HepG2 (cell line): ENCODE measurements around the gene ATP7B. TPM values are rescaled to one million over a fixed set of nuclear protein-coding genes. Genes with fewer than 3 reads are reported as not detected.

Experiments
- AGO1 ChIP-seq: fragments of 200-400 bp; formaldehyde crosslinking; IDR thresholded peaks from 2 replicates; pipeline ENCODE4 v1.6.1; 2017; ENCODE audit warnings: mild to moderate bottlenecking, low read depth, low read length, moderate library complexity; ENCODE audit not compliant: poor library complexity, severe bottlenecking
- ARID3A ChIP-seq: IDR thresholded peaks from 2 replicates; pipeline ENCODE4 v1.6.1; 2012; ENCODE audit warnings: low read depth, low read length, improper control_type of control experiment
- ATF5 ChIP-seq: sonication (generic); formaldehyde crosslinking; IDR thresholded peaks from 2 replicates; pipeline ENCODE4 v1.4.0; 2020; ENCODE audit warnings: mild to moderate bottlenecking, low read depth, missing genetic modification reagents
- CBX1 ChIP-seq: IDR thresholded peaks from one replicate; pipeline ENCODE4 v1.6.1; 2016; ENCODE audit warnings: antibody characterized with exemption, low read depth
- CHD4 ChIP-seq: fragments of 200-600 bp; sonication (generic); IDR thresholded peaks from 2 replicates; pipeline ENCODE4 v1.7.0; 2017; ENCODE audit warnings: mild to moderate bottlenecking, low read length, borderline replicate concordance
- KLF16 ChIP-seq, 2 experiments: sonication (generic) in 1 of 2; formaldehyde crosslinking in 1 of 2; IDR thresholded peaks; 2 replicates each; pipeline versions ENCODE4 v1.6.1 to v1.8.0; 2016 to 2023; ENCODE audit warnings: missing genetic modification reagents in 2 of 2, missing compliant biosample characterization in 1 of 2
- MATR3 ChIP-seq: sonication (generic); formaldehyde crosslinking; IDR thresholded peaks from 2 replicates; pipeline ENCODE4 v1.4.0; 2020; ENCODE audit warnings: missing genetic modification reagents
- NCOR1 ChIP-seq: fragments of 200-600 bp; sonication (generic); IDR thresholded peaks from 2 replicates; pipeline ENCODE4 v1.7.0; 2017; ENCODE audit warnings: antibody characterized with exemption, low read length, borderline replicate concordance
- PHB2 ChIP-seq: fragments of 450-650 bp; IDR thresholded peaks from 2 replicates; pipeline ENCODE4 v1.6.1; 2018; ENCODE audit not compliant: partially characterized antibody
- PHF21A ChIP-seq: sonication (generic); formaldehyde crosslinking; IDR thresholded peaks from 2 replicates; pipeline ENCODE4 v1.5.0; 2020; ENCODE audit warnings: mild to moderate bottlenecking, missing genetic modification reagents
- PRPF4 ChIP-seq: fragments of 200-400 bp; formaldehyde crosslinking; IDR thresholded peaks from 2 replicates; pipeline ENCODE4 v1.6.1; 2016; ENCODE audit warnings: low read length, low read depth; ENCODE audit not compliant: poor library complexity, severe bottlenecking
- RNF219 ChIP-seq: sonication (generic); formaldehyde crosslinking; IDR thresholded peaks from 2 replicates; pipeline ENCODE4 v1.5.0; 2020; ENCODE audit warnings: mild to moderate bottlenecking, missing genetic modification reagents
- SNRNP70 ChIP-seq: fragments of 200-400 bp; formaldehyde crosslinking; IDR thresholded peaks from 2 replicates; pipeline ENCODE4 v1.6.1; 2017; ENCODE audit warnings: mild to moderate bottlenecking, low read depth, low read length, moderate library complexity
- SRSF1 ChIP-seq: fragments of 200-400 bp; formaldehyde crosslinking; optimal IDR thresholded peaks from 2 replicates; pipeline ENCODE3; 2017; ENCODE audit warnings: mild to moderate bottlenecking, low read depth, low read length, moderate library complexity
- TCF7 ChIP-seq: sonication (generic); IDR thresholded peaks from 2 replicates; pipeline ENCODE4 v1.6.1; 2016; ENCODE audit warnings: antibody characterized with exemption, low read depth
- THYN1 ChIP-seq: sonication (generic); formaldehyde crosslinking; IDR thresholded peaks from 2 replicates; pipeline ENCODE4 v1.8.1; 2023; ENCODE audit warnings: low read depth, mild to moderate bottlenecking, moderate library complexity, missing genetic modification reagents, borderline replicate concordance
- ZBTB37 ChIP-seq: sonication (generic); formaldehyde crosslinking; IDR thresholded peaks from 2 replicates; pipeline ENCODE4 v1.4.0; 2020; ENCODE audit warnings: mild to moderate bottlenecking, missing genetic modification reagents
- ZNF432 ChIP-seq: sonication (generic); formaldehyde crosslinking; IDR thresholded peaks from 2 replicates; pipeline ENCODE4 v1.5.0; 2020; ENCODE audit warnings: missing genetic modification reagents, mild to moderate bottlenecking, borderline replicate concordance
- ZNF546 ChIP-seq: sonication (generic); formaldehyde crosslinking; conservative IDR thresholded peaks from 2 replicates; pipeline ENCODE4 v1.8.1; 2023; ENCODE audit warnings: mild to moderate bottlenecking, missing genetic modification reagents
- ZNF577 ChIP-seq: sonication (generic); formaldehyde crosslinking; IDR thresholded peaks from 2 replicates; pipeline ENCODE4 v1.4.0; 2020; ENCODE audit warnings: mild to moderate bottlenecking, low read depth, missing genetic modification reagents, borderline replicate concordance
- ZNF841 ChIP-seq: sonication (generic); formaldehyde crosslinking; IDR thresholded peaks from 2 replicates; pipeline ENCODE4 v1.8.1; 2023; ENCODE audit warnings: missing genetic modification reagents, borderline replicate concordance
- polyA plus RNA-seq, 8 experiments: library from polyadenylated mRNA; depleted of rRNA in 3 of 8; stranded (reverse) in 7 of 8; unstranded in 1 of 8; fragments of >200 nt; fragmentation: Illumina TruSeq in 4 of 8; extraction: Trizol in 4 of 8; gene quantifications; 2 replicates each; pipeline versions ENCODE4 v1.2.1 to v1.2.3, GENCODE V29; 2011 to 2016; ENCODE audit warnings: low read depth in 4 of 8, missing spikeins in 1 of 8, mixed read lengths in 1 of 8; ENCODE audit not compliant: insufficient read depth in 1 of 8
- total RNA-seq, 5 experiments: library from RNA; depleted of rRNA; stranded (reverse); fragments of >200 nt; fragmentation: Illumina TruSeq; extraction: Trizol; gene quantifications; 2 replicates each; pipeline ENCODE4 v1.2.3, GENCODE V29; 2016; ENCODE audit warnings: low read depth in 1 of 5
- TF ChIP-seq, protein P1 (sequence below): IDR thresholded peaks from 2 replicates; pipeline ENCODE4 v1.6.1; 2016; ENCODE audit warnings: missing compliant biosample characterization, missing genetic modification reagents, borderline replicate concordance

ATP7B gene
- total and polyA plus RNA-seq, 2 of the 13 experiments (the other 11 are each of a cell fraction or from before 2014, with no cell fraction given): 31.8 to 57.4 TPM

GRCh38 chr13:52025475-52026245, 14.4 kb upstream of the ATP7B start (continued):
- TF ChIP-seq KLF16 (CRISPR knock-in tag; IDR thresholded peaks at IDR 0.05) (peak in 1 of 2 experiments; percentile 90; a peak in 1 of 4 replicates), SNRNP70 (no peak), AGO1 (no peak), TCF7 (peak; percentile 86), CBX1 (no peak), NCOR1 (peak; percentile 90), RNF219 (CRISPR knock-in tag) (no peak; the same call in 1 of the 2 replicates), ZNF546 (CRISPR knock-in tag) (no peak), ZNF577 (CRISPR knock-in tag) (no peak), ZNF841 (CRISPR knock-in tag) (no peak), ARID3A (peak; percentile 86; the same call in 1 of the 2 replicates), PHB2 (no peak), SRSF1 (no peak), ZBTB37 (CRISPR knock-in tag) (peak; percentile 75), ZNF432 (no peak), ATF5 (CRISPR knock-in tag) (no peak), MATR3 (CRISPR knock-in tag) (no peak), THYN1 (CRISPR knock-in tag) (no peak), PRPF4 (no peak), CHD4 (0 out of 2 replicates have a peak, but pooled peaks have one; percentile 25), PHF21A (CRISPR knock-in tag) (peak; percentile 84)
- TF ChIP-seq, protein P1, sequence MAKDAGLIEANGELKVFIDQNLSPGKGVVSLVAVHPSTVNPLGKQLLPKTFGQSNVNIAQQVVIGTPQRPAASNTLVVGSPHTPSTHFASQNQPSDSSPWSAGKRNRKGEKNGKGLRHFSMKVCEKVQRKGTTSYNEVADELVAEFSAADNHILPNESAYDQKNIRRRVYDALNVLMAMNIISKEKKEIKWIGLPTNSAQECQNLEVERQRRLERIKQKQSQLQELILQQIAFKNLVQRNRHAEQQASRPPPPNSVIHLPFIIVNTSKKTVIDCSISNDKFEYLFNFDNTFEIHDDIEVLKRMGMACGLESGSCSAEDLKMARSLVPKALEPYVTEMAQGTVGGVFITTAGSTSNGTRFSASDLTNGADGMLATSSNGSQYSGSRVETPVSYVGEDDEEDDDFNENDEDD (CRISPR knock-in tag): no peak
